GM21526 (cell line): ENCODE measurements around the gene SBNO2.
"Not testable (repeated sequence)": the region's sequence is repeated elsewhere in the genome, so short reads cannot be mapped to it uniquely, and the experiment has no call there.

Experiments used
- ATAC-seq: cut with Tn5 transposase; IDR thresholded peaks from one replicate; pipeline ENCODE4 v1.9.1; 2021; ENCODE audit warnings: moderate library complexity; ENCODE audit not compliant: unreplicated experiment, low FRiP score

The SBNO2 gene

DNA sequence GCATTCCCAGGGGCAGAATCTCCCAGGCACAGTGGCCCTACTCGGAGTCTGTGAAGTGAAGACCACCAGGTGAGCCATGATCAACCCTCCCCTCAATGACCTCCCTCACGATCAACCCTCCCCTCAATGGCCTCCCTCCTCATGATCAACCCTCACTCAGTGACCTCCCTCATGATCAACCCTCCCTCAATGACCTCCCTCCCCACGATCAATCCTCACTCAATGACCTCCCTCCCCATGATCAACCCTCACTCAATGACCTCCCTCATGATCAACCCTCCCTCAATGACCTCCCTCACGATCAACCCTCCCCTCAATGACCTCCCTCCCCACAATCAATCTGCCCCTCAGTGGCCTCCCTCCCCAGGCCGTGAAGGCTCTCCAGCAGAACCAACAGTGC lies 32.1 kb downstream of the SBNO2 start:
- ATAC-seq: no peak

DNA sequence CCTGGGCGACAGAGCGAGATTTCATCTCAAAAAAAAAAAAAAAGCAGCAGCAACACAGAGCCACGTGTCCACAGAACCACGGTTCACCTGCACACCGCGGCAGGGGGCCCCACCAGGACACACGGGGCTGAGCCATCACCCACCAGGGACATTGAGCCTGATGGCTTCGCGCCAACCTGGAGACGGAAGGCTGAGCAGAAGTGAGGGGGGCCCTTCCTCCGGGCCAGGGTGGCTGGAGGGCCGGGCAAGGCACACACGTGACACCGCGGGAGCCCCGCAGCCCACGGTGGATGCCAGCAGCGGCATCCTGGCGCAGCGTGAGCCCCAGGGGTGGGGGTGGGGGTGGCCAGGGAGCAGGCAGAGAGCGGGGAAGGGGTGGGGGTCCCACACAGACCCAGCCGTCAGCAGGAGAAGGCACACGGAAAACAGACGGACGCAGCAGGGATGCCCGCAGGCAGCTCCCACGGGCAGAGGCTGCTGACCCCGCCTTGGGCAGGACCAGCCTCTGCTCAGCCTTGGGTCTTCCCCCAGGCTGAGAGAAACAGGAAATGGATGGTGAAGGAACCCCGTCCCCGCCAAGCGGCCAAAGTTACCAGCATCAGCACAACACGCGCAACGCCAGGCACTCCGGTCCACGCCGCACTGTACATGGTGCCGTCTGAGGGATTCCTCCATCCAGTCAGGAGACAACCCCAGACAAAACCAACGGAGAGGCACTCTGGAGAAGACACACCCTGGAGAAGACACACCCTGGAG lies 33.6 kb downstream of the SBNO2 start:
- no peak for ATAC-seq

DNA sequence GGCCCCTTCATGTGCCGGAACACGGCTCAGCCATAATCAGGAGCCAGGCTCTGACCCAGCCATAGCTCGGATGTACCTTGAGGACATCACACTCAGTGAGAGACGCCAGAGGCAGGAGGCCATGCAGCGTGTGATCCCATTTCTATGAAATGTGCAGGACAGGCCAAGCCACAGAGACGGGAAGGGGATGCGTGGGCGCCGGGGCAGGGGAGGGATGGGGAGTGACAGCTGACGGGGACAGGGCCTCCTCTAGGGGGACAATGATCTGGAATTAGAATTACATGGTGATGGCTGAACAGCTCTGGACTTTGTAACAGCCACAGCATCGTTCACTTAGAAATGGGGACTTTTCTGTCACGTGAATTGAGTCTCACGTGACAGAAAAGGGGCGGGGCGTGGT lies 34.9 kb downstream of the SBNO2 start:
- no peak for ATAC-seq

DNA sequence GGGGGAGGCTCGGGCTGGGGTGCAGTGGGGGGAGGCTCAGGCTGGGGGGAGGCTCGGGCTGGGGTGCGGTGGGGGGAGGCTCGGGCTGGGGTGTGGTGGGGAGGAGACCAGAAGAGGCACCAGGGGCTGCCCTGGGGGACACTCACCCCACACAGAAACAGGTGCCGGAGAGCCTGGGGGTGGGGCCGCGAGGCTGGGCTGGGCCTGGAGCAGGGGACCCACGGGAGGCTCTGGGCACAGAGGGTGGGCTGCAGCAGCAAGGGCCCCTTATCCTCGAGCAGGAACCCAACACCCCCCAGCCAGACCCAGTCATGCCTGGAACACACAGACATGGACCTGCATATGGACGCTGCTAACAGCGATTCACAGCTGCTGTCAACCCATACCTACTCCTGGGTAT lies 35.9 kb downstream of the SBNO2 start:
- no peak for ATAC-seq

DNA sequence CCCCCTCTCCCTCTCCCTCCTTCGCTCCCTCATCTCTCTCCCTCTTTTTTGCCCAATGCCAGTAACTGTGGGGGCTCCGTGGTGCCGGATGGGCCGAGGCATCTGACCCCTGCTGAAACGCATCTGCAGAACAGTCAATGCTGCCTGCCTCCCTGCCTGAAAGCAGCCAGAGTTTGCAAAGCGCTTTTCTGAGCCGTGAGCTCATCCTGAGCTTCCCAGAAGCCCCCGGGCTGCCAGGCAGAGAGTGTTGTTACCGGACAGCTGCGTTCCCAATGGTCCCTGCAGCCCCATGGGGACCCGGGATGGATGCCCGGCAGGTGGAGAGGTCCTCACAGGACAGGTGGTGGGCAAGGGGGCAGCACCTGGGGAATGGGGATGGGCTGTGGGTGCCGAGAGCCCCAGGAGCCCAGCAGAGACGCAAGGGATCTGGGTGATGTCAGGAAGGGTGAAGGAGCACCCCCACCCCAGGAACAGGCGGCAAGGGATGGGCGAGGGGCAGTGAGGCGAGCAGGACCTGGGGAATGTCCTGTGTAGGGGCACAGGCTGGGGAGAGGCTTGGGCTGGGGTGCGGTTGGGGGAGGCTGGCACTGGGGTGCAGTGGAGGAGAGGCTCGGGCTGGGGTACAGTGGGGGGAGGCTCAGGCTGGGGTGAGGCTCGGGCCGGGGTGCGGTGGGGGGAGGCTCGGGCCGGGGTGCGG lies 37.3 kb downstream of the SBNO2 start:
- ATAC-seq: no peak

DNA sequence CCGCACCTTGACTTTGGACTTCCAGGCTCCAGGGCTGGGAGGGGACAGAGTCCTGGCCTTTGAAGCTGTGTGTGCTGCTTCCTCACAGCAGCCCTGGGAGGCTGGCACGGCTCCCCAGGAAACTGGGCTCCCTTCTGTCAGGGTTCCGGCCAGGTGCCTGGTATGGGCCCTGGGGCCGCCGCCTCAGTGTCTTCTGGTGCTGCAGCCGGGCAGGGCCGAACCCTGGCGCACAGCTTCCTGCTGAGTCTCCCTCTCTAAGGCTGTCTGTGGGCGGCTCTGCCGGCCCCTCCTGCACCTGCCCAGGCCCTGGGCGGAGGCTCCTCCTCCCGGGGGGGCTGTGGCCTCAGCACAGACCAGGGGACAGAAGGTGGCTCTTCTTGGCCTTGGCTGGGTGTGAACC lies 37.9 kb downstream of the SBNO2 start:
- no peak for ATAC-seq

DNA sequence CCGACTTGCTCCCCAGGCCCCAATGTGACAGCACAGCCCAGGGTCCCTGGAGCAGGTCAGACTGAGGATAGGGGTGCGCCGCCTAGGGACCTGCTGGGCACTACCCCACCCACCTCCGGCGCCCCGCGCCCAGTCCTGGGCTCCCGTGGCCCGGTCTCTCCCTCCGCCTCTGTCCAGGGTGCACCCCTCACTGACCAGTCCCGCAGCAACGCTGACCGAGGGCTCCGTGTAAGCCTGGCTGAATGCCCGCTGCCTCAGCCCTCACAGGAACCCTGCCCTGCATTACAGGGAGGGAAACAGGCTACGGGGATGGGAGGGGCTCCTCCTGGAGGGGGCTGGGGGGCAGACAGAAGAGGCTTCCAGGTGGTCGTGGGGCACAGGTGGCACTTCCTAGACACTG lies 38.6 kb downstream of the SBNO2 start:
- no peak for ATAC-seq

DNA sequence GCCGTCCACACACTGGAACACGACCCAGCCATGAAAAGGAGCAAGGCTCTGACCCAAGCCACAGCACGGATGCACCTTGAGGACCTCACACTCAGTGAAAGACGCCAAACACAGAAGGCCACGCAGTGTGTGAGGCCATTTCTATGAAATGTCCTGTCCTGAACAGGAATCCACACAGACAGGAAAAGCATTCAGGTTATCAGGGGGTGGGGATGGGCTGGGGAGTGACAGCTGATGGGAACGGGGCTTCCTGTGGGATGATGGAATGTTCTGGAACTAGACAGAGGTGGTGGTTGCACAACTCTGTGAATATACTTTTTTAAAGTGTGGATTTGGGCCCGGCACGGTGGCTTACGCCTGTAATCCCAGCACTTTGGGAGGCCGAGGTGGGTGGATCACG lies 39.6 kb downstream of the SBNO2 start:
- ATAC-seq: no peak

DNA sequence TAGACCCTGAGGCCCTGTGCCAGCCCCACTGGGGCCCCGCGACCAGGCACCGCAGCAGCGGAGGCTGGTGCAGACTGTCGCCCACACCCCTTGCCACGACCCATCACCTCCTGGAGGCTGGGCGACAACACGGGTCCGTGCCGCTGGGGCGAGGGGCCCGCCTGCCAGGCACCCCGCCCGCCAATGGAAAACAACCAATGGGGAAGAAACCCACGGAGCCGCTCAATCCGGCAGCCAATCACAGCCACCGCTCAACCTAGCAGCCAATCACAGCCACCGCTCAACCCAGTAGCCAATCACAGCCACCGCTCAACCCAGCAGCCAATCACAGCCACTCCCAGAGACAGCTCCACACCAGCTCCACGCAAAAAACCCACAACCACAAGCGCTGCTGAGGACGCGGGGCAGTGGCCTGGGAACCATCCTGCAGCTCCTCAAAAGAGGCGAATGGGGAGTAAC lies 40.6 kb downstream of the SBNO2 start:
- peak; percentile 45 for ATAC-seq

DNA sequence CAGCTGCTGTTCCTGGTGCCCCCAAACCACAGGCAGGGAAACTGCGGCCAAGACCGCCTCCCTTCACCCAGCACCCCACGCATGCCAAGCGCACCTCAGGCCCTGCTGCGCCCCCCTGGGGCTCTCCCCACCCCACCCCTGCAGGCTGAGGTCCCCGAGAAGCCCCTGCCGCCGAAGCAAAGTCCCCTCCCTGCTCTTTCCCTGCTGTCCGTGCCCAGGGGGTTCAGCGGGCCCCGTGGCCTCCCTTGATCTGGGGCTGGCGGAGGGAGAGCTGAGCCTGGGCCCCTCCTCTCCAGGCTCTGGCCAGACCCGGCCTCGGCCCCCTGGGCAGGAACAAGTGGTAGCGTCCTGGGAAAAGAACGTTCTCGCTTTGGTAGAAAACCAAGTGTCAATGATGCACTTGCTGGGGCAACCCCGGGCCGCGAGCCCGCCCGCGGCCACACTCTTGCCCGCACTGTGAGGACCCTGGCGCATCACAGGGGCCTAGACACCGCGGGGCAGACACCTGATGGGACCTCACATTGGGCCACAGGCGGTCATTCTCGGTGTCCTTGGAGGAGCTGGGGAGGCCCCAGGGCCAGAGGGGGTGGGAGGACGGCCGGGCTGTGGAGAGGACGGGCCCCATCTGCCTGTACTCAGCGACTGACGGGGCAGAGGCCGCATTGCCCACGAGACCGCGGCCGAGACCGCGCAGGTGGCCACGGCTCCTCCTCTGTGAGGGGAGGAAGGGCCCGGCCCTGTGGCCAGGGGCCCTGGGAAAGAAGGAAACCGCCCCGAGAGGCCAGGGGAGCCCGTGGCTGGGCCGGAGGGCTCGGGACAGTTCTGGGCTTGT lies 41.3 kb downstream of the SBNO2 start:
- ATAC-seq: no peak

DNA sequence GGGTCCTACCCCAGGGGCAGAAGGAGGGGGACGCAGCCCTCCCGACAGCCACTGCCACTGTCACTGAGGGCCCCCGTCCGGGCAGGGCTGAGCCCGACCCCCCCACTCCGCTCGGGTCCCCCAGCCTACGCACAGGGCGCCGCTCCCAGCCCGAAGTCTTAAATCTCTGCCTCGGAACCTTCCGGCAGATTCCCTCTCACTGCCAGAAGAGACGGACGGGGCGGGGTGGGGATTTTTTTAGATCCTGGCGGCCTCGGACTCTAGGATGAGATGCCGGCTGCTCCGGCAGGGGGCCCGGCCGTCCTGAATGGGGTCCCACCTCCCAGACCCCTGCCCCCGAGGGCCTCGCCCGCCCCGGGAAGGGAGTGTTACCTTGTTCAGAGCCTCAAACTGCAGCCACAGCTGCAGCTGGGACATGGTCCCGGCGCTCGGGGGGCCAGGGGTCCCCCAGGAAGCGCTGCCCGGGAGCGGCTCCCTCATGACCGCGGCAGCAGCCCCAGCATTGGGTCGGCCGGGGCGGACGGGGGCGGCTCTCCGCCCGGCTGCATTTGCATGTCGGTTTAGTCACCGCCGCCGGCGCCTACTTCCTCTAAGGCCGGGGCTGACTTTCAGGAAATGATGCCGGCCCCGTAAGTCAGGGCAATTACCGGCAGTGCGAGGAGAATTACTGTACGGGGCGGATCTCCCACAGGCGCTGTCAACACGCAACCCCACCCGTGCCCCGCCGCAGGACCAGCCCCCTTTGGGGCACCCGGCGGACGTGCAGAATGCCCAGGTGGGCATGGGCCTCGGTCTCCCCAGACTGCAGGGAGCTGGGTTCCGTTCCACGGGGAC lies 42.1 kb downstream of the SBNO2 start:
- ATAC-seq: peak; percentile 33

DNA sequence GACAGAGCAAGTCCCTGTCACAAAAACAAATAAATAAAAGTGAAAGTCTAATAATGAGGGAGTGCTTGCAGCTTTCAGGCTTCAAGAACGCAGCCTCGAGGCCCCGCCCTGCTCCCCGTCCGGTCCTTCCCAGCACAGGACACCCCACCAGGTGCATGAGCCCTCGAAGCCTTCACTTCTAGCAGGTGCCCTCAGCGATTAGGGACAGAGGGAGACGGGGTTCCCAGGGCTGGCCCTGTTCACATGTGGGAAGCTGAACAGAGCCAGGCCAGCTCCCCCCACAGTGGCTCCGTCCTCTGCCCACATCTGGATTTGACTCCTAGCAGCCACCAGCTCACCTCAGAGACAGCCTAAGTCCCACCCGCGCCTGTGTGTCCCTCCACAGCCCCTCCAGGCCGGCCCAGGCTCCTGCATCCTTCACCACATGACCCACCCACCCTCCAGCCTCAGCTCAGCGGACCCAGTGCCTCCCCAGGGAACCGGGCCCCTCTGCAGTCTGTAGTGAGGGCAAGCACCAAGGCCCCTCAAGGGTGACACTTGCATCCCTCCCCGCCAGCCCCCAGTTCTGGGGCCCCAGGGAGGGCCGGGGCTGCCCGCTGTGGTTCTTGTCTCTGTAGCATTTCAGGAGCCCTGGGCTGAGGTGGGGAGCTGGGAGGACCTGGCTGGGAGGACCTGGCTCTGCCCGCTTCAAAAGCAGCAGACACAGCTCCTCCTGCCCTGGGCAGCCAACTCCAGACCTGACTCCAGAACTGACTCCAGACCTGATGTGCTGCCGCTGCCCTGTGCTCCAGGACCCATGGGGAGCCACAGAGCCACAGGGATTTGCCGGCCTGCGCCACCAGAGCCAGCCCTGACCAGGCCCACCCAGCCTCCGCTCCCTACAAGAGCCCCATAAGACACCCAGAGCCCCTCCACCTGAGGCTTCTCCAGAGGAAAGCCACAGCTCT lies 43.0 kb downstream of the SBNO2 start:
- ATAC-seq: no peak

DNA sequence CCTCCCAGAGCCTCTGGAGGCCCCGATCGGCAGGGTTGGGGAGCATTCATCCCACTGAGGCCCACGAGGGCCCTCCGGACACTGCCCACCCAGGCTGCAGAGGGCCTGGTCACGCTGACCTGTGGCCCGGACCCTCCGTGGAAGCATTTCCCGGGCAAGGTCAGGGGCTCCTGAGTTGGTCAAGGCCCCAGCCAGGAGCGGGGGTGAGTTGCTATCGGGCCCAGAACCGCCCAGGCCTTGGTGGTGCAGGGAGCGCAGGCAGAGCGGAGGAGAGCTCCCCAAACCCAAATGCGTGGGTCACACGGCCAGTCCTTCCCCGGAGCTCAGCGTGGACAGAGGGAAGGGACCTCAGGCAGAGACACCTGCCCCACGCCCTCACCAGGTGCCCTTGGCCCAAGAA lies 44.5 kb downstream of the SBNO2 start:
- ATAC-seq: no peak

DNA sequence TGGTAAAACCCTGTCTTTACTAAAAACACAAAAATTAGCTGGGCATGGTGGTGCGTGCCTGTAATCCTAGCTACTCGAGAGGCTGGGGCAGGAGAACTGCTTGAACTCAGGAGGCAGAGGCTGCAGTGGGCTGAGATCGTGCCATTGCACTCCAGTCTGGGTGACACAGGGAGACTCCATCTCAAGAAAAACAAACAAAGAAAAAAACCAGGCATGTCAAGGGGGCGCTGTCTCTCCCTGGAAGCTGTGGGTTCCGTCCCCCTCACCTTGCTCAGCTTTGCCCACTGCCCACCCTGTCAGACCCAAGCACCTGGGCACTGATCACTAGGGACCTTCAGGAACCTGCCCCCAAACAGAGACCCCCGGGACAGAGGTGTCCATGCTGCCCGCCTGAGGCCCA lies 45.0 kb downstream of the SBNO2 start:
- ATAC-seq: not testable (repeated sequence)

DNA sequence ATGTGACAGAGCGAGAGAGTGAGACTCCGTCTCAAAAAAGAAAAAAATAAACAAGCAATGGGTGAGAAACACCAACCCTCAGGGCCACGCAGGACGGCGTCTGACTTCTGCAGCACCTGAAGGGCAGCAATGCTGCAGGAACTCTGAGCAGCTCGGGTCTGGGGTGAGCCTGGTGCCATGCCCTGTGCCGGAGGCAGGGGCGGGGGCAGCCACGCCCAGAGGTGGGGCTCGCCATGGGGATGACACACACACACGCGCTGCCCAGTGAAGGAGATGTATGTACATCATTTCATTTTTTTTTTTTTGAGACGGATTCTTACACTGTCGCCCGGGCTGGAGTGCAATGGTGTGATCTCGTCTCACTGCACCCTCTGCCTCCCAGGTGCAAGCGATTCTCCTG lies 46.0 kb downstream of the SBNO2 start:
- no peak for ATAC-seq

DNA sequence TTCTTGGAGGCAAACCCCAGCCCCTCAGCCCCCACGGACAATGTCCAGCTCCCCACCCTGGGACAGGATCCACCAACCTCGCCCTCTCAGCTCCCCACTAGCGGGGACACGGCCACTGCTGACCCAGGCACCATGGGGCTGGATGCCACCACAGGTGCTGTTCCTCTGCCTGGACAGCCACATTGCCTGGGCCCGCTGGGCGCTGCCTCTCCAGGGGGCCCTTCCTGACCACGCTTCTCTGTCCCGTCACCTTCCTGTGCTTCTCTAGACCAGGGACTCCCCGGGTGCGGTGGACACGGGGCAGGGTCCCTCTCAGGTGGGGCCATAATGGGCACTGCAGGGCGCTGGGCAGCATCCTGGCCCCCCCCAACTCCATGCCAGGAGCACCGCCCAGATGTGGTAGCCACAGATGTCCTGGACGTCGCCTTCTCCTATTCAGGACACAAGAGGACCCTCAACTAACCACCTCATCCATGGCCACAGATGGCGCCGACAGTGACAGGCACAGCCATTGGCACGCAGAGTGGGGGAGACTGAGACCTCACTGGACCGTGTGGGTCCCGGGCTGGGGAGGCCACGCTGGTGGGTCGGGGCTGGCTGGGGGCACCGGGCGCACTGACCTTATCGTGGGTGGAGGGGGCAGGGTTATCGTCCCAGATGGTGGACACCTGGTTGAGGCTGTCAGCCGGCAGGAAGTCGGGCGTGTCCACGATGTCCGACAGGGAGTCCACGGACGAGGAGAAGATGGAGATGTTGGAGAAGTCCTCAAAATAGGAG lies 46.9 kb downstream of the SBNO2 start:
- no peak for ATAC-seq

DNA sequence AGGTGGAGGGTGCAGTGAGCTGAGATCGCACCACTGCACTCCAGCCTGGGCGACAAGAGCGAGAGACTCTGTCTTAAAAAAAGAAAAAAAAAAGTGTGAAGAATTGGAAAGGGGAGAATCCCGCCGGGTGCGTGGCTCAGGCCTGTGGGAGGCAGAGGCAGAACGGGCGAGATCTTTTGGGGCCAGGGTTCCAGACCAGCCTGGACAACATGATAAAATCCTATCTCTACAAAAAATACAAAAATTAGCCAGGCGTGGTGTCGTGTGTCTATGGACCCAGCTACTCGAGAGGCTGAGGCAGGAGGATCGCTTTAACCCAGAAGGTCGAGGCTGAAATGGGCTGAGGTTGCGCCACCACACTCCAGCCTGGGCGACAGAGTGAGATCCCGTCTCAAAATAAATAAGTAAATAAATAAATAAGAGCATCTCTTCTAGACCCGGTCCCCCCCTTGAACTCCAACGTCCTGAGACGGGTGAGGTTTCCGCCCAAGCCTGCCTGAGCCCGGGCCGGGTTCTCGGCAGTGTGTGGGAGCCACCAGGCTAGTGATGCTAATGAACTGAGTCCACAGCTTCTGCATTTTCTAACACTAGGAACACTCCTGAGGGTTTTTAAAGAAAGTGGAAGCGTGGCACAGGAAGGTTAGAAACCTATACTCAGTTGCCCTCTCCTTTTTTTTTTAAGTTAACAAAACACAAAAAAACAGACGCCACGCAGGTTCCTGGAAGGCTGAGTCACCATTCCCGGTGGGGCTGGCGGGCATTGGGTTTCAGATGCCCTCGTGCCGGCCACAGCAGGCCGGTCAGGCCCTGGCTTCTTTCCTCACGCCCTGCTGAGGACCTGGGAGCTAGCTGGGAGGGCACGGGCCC lies 48.2 kb downstream of the SBNO2 start:
- ATAC-seq: no peak
